ENCODE data around the gene AK1. TPM values are rescaled to one million over a fixed set of nuclear protein-coding genes. Genes with fewer than 3 reads are reported as not detected.

Gene AK1
- total and polyA plus RNA-seq, 2 of the 8 experiments (the other 6 are each of a cell fraction or from before 2014, with no cell fraction given) = 37.9 to 39.2 TPM

DNA sequence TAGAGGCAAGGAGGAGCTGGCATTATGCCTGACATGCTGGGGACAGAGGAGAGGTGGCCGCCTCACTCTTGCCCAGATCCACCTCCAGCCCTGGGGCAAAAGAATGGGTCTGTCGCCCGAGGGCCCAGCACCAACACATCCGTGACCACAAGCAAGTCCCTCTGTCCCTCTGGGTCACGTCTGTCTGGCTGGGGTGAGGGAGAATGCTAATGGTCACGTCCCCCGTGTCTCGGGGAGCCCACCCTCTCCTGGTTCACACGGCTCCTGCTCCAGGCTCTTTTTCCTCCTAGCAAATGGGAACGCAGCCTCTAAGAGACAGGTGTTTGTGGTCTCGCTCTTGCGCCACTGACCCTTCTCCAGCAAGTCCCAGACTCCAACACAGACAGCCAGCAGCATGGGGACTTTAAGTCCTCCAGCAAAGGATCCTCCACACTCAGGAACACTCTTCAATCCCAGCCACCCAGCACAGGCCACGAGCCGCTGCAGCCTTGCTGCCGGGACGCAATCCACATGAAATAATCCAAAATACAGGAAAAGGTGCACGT lies 27.1 kb downstream of the AK1 start:
- Histone ChIP-seq H3K79me2 (ENCODE audit: control insufficient read depth in 1 of 2, insufficient read depth in 2 of 2, low read length in 2 of 2) (no peaks in the 10 kb centered on the region), H2BK5ac (ENCODE audit: low read depth, low read length) (no peak overlapping the region), H2BK15ac (ENCODE audit: low read length) (no peak overlapping the region), H3K14ac (ENCODE audit: insufficient read length) (no peak overlapping the region), H3K36me3 (ENCODE audit: control insufficient read depth in 2 of 4, insufficient read depth in 4 of 4, low read length in 3 of 4) (no peaks in the 10 kb centered on the region), H3K23me2 (ENCODE audit: low read depth, low read length) (no peaks in the 10 kb centered on the region; the same call in 1 of the 2 replicates), H3K79me1 (ENCODE audit: low read depth, low read length) (no peaks in the 10 kb centered on the region), H2BK12ac (ENCODE audit: low read depth, low read length) (no peak overlapping the region), H3K27ac (ENCODE audit: low read depth, low read length) (no peak overlapping the region), H3K23ac (ENCODE audit: insufficient read length) (no peak overlapping the region), H4K20me1 (replicated peaks in 1 of 2; ENCODE audit: control insufficient read depth in 1 of 2, insufficient read depth in 2 of 2, low read length in 2 of 2) (no peaks in the 10 kb centered on the region), H4K91ac (replicated peaks; ENCODE audit: insufficient read length, low read length) (no peak overlapping the region), H4K8ac (ENCODE audit: extremely low read depth, insufficient read depth, low read length) (no peak overlapping the region), H3K9ac (replicated peaks in 1 of 4; ENCODE audit: extremely low read depth in 1 of 4, low read depth in 3 of 4, low read length in 3 of 4) (no peak overlapping the region), H2AK5ac (ENCODE audit: low read depth, low read length) (no peak overlapping the region), H3K4me1 (replicated peaks in 1 of 4; ENCODE audit: control insufficient read depth in 3 of 4, insufficient read depth in 4 of 4, low read length in 3 of 4) (peaks cover 0 to 10% (median 6%) of the 10 kb centered on the region in 4 experiments; a peak in 5 of 7 replicates), H2BK120ac (replicated peaks; ENCODE audit: low read depth, low read length) (no peak overlapping the region), H2AFZ (ENCODE audit: low read length) (no peak overlapping the region), H2BK20ac (ENCODE audit: low read length) (no peak overlapping the region), H3K4ac (replicated peaks; ENCODE audit: insufficient read length, low read depth, low read length) (no peak overlapping the region), H3K56ac (replicated peaks; ENCODE audit: insufficient read length, low read depth, low read length) (no peak overlapping the region), H3K18ac (ENCODE audit: extremely low read depth, low read length) (no peak overlapping the region), H3K4me2 (ENCODE audit: insufficient read depth in 1 of 2, low read depth in 2 of 2, low read length in 2 of 2) (no peak overlapping the region), H3K9me3 (ENCODE audit: insufficient read depth in 2 of 2, low read depth in 1 of 2, low read length in 1 of 2) (no peaks in the 10 kb centered on the region), H3K27me3 (replicated peaks in 1 of 4; ENCODE audit: control insufficient read depth in 3 of 4, extremely low read depth in 1 of 4, insufficient read depth in 3 of 4, low read length in 3 of 4) (no peaks in the 10 kb centered on the region), H3K4me3 (ENCODE audit: extremely low read depth in 1 of 4, insufficient read depth in 2 of 4, low read depth in 3 of 4, low read length in 4 of 4) (no peak overlapping the region), H4K5ac (ENCODE audit: insufficient read length, low read depth, low read length) (no peak overlapping the region)
- ChIA-PET POLR2A (ENCODE audit: partially characterized antibody) (no interaction called here), CTCF (ENCODE audit: partially characterized antibody) (interaction anchor here (0.7 kb wide), 2 partner anchors 71 to 270 kb away, joined by 3 read pairs; no protein-coding TSS in a partner anchor)
- 93% methylated on average over 14 of the region's 17 CpGs; no CpG with 5 or more reads in 1 of the 2 experiments for WGBS, 2 experiments (ENCODE audit: extremely low coverage in 1 of 2, insufficient coverage in 1 of 2, insufficient read length in 1 of 2, insufficient replicate concordance in 2 of 2, low coverage in 1 of 2, low lambda C conversion rate in 2 of 2, missing lambda C conversion rate in 1 of 2)
- DNase-seq (ENCODE audit: low read depth in 1 of 2, low spot score in 2 of 2) = no peak
- FAIRE-seq = no peak
- TF ChIP-seq, protein P1, sequence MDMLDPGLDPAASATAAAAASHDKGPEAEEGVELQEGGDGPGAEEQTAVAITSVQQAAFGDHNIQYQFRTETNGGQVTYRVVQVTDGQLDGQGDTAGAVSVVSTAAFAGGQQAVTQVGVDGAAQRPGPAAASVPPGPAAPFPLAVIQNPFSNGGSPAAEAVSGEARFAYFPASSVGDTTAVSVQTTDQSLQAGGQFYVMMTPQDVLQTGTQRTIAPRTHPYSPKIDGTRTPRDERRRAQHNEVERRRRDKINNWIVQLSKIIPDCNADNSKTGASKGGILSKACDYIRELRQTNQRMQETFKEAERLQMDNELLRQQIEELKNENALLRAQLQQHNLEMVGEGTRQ (IDR thresholded peaks at IDR 0.05; ENCODE audit: low read length) = no peak
- TF ChIP-seq CBX8 (IDR thresholded peaks at IDR 0.05; ENCODE audit: borderline replicate concordance, low read depth, low read length) (no peak), ASH2L (IDR thresholded peaks at IDR 0.05; ENCODE audit: low read length) (no peak), TAF7 (optimal IDR thresholded peaks at IDR 0.05; ENCODE audit: borderline replicate concordance, low read depth, low read length) (no peak), GABPA (IDR thresholded peaks at IDR 0.05; ENCODE audit: borderline replicate concordance, insufficient read depth, low read length) (no peak)

All from H1 (cell line).